VCaP (cell line): ENCODE measurements around the gene RBM6.
"Not testable (repeated sequence)": the region's sequence is repeated elsewhere in the genome, so short reads cannot be mapped to it uniquely, and the experiment has no call there.

ENCODE experiments used
- H3K27ac ChIP-seq: fragments of 450-650 bp; 2 replicates; pipeline ENCODE4 v1.5.1; 2017
- CTCF ChIP-seq: fragments of 450-650 bp; conservative IDR thresholded peaks from 2 replicates; pipeline ENCODE4 v1.5.1; 2017; ENCODE audit warnings: mild to moderate bottlenecking, moderate library complexity

Gene RBM6

GRCh38 chr3:49910409-49911123, 29.4 kb upstream of the RBM6 start:
- H3K27ac ChIP-seq, result no peak overlapping the region
- TF ChIP-seq CTCF, result no peak

DNA sequence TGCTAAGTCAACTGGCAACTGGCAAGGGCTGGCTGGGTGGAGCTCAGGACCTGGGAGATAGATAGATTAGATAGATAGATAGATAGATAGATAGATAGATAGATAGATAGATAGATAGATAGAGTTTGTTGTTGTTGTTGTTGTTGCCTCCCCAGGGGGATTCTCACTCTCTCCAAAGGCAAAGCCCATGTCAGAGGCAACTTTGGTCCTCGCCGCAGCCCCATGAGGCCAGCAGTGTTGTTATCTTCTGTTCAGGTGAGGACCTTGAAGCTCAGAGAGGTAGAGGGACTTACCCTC, 28.9 kb upstream of the RBM6 start:
- TF ChIP-seq CTCF, result no peak
- H3K27ac ChIP-seq, result no peak overlapping the region

- TF ChIP-seq CTCF, result no peak
These were observed 28.3 kb upstream of the RBM6 start for GRCh38 chr3:49911611-49912010.

GRCh38 chr3:49912881-49913281, 27.1 kb upstream of the RBM6 start:
- TF ChIP-seq CTCF, result no peak

More at GRCh38 chr3:49911611-49912010, 28.3 kb upstream of the RBM6 start:
- no peak overlapping the region for H3K27ac ChIP-seq

GRCh38 chr3:49914906-49915305, 25.0 kb upstream of the RBM6 start:
- H3K27ac ChIP-seq, result no peak overlapping the region
- TF ChIP-seq CTCF, result no peak

More at GRCh38 chr3:49912881-49913281, 27.1 kb upstream of the RBM6 start:
- H3K27ac ChIP-seq, result no peak overlapping the region

DNA sequence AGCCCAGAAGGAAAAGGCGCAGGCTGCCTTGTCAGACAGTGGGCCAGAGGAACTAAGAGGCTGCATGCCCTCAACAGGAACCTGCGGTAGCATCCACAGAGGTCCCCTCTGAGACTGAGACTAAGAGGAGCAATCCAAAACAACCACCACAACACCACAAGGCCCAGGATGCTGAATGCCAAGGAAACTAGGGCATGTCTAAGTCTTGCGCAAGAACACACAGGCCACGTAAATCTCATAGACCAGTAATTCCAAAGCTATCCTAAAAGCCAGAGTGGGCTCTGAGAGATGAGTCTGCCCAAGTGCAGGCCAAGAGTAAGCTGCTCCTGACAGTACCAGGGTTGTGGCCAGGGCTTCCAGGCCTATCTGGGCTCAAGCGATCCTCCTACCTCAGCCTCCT, 23.3 kb upstream of the RBM6 start:
- no peak overlapping the region for H3K27ac ChIP-seq
- TF ChIP-seq CTCF, result no peak

- H3K27ac ChIP-seq, result not testable (repeated sequence)
These were observed 22.0 kb upstream of the RBM6 start for GRCh38 chr3:49917806-49918590.

DNA sequence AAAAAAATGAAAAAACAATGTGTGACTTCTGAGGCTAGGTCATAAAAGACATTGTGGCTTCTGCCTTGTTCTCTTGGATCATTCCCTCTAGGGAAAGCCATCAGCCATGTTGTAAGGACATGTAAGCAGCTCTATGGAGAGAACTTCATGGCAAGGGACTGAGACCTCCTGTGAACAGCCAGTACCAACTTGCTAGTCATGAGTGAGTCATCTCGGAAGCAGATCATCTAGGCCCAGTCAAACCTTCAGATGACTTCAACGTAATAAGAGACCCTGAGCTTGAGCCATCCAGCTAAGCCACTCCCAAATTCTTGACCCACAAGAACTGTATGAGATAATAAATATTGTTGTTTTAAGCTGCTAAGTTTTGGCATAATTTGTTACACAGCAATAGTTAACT, 15.3 kb upstream of the RBM6 start:
- no peak overlapping the region for H3K27ac ChIP-seq
- no peak for TF ChIP-seq CTCF
